ENCODE data around the gene TRAPPC3L. TPM values are rescaled to one million over a fixed set of nuclear protein-coding genes. Genes with fewer than 3 reads are reported as not detected.

The TRAPPC3L gene
- polyA plus RNA-seq, 4 donors, result 0.18 to 0.46 (median 0.33) TPM

DNA sequence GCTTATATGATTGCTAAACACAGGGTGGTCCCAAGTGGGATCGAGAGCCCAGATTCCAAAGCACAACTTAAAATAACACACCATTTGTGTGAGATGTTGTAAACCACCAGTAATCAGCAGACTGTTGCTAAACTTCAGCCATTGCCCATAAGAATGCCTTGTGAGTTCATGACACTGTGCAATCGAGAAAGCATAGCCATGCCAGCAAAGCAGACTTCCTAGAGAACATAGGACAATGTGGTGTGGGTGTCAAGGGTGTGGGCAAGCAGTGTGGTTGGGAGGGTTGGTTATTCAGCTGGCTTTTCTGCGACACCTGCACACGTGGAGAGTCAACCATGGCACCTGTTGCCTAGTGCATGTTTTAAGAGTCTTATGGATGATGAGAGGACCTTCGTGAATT, 100.4 kb downstream of the TRAPPC3L start:
- DNase-seq (ENCODE audit: low read depth in 4 of 4, low spot score in 2 of 4), result no peak

Other genes starting within 250 kb of the TRAPPC3L start
- 10 to 100 TPM; 43.0 to 46.2 (median 43.7) TPM for gene DSE, start 174.7 kb downstream of the TRAPPC3L start, polyA plus RNA-seq (ENCODE audit: insufficient read length in 4 of 4)
- 1 to 10 TPM; 3.4 to 5.7 (median 3.8) TPM for gene CALHM6, start 84.3 kb downstream of the TRAPPC3L start, polyA plus RNA-seq (ENCODE audit: insufficient read length in 4 of 4)
- gene CALHM5, start 34.0 kb downstream of the TRAPPC3L start, polyA plus RNA-seq (ENCODE audit: insufficient read length in 4 of 4), result 1 to 10 TPM; 2.1 to 3.2 (median 2.7) TPM
- under 1 TPM; 0.46 to 0.62 (median 0.52) TPM for gene CALHM4, start 8.1 kb upstream of the TRAPPC3L start, polyA plus RNA-seq (ENCODE audit: insufficient read length in 4 of 4)
- 10 to 100 TPM; 72.9 to 90.0 (median 82.7) TPM for gene RWDD1, start 25.8 kb upstream of the TRAPPC3L start, polyA plus RNA-seq (ENCODE audit: insufficient read length in 4 of 4)
- gene RSPH4A, start 70.8 kb upstream of the TRAPPC3L start, polyA plus RNA-seq (ENCODE audit: insufficient read length in 4 of 4), result 1 to 10 TPM; 2.5 to 3.0 (median 2.9) TPM
- gene ZUP1, start 123.1 kb upstream of the TRAPPC3L start, polyA plus RNA-seq (ENCODE audit: insufficient read length in 4 of 4), result 10 to 100 TPM; 12.5 to 15.2 (median 13.9) TPM
- 10 to 100 TPM; 18.6 to 22.2 (median 20.7) TPM for gene KPNA5, start 135.5 kb upstream of the TRAPPC3L start, polyA plus RNA-seq (ENCODE audit: insufficient read length in 4 of 4)
- 1 to 10 TPM; 5.7 to 8.1 (median 7.7) TPM for gene FAM162B, start 220.0 kb upstream of the TRAPPC3L start, polyA plus RNA-seq (ENCODE audit: insufficient read length in 4 of 4)

All from left renal cortex interstitium (tissue), 4 donors.